SH-SY5Y (cell line): Measurements from ENCODE around the gene STEAP1B.
"Not testable (repeated sequence)": the region's sequence is repeated elsewhere in the genome, so short reads cannot be mapped to it uniquely, and the experiment has no call there.

ENCODE experiments used
- GATA2 ChIP-seq: IDR thresholded peaks from 2 replicates; pipeline ENCODE4 v1.6.1; 2011; ENCODE audit warnings: mild to moderate bottlenecking, low read depth, low read length
- GATA3 ChIP-seq: IDR thresholded peaks from 2 replicates; pipeline ENCODE4 v1.6.1; 2011; ENCODE audit warnings: low read depth, mild to moderate bottlenecking, low read length, moderate library complexity

STEAP1B gene

GRCh38 chr7:22499888-22500689, at the start of gene STEAP1B:
Gene STEAP1B (minus strand): TSS chr7:22500188. CDS start chr7:22494855, 5,333 bp downstream.
- TF ChIP-seq GATA2, GATA3: not testable (repeated sequence)

- TF ChIP-seq GATA2, result no peak
- TF ChIP-seq GATA3, result no peak
These were observed 49.1 kb upstream of the STEAP1B start for GRCh38 chr7:22549051-22549450.

GRCh38 chr7:22548313-22548712, 48.3 kb upstream of the STEAP1B start:
- TF ChIP-seq GATA2 (no peak), GATA3 (no peak)

- no peak for TF ChIP-seq GATA3
- TF ChIP-seq GATA2, result no peak
These were observed 46.8 kb upstream of the STEAP1B start for GRCh38 chr7:22546769-22547168.

GRCh38 chr7:22545529-22545928, 45.5 kb upstream of the STEAP1B start:
- TF ChIP-seq GATA3 (no peak), GATA2 (no peak)

GRCh38 chr7:22544245-22544644, 44.3 kb upstream of the STEAP1B start:
- TF ChIP-seq GATA3 (no peak), GATA2 (no peak)

- TF ChIP-seq GATA2, result no peak
- TF ChIP-seq GATA3, result no peak
These were observed 43.2 kb upstream of the STEAP1B start for GRCh38 chr7:22543169-22543568.

- TF ChIP-seq GATA3 (no peak), GATA2 (no peak)
These were observed 42.7 kb upstream of the STEAP1B start for GRCh38 chr7:22542669-22543068.

- no peak for TF ChIP-seq GATA3
These were observed 42.3 kb upstream of the STEAP1B start for GRCh38 chr7:22542254-22542653.

- TF ChIP-seq GATA3 (no peak), GATA2 (no peak)
These were observed 41.8 kb upstream of the STEAP1B start for GRCh38 chr7:22541789-22542188.

- no peak for TF ChIP-seq GATA2
- TF ChIP-seq GATA3, result no peak
These were observed 944 bp downstream of the STEAP1B start for GRCh38 chr7:22499044-22499443.

- TF ChIP-seq GATA2 (no peak), GATA3 (no peak)
These were observed 11.1 kb downstream of the STEAP1B start for GRCh38 chr7:22488643-22489462.

- TF ChIP-seq GATA3 (no peak), GATA2 (no peak)
These were observed 11.9 kb downstream of the STEAP1B start for GRCh38 chr7:22487978-22488642.

- TF ChIP-seq GATA3 (no peak), GATA2 (no peak)
These were observed 13.4 kb downstream of the STEAP1B start for GRCh38 chr7:22486597-22486996.

- TF ChIP-seq GATA3, result no peak
- no peak for TF ChIP-seq GATA2
These were observed 14.8 kb downstream of the STEAP1B start for GRCh38 chr7:22485189-22485588.
